ENCODE measurements around the gene ARL8A. TPM values are rescaled to one million over a fixed set of nuclear protein-coding genes. Genes with fewer than 3 reads are reported as not detected.

The ARL8A gene
- total and polyA plus RNA-seq, 2 experiments from 2014 or later, result 30.3 to 32.7 TPM

Small RNAs within 50 kb of the gene (small RNA-seq; reads per million reads assigned to genes)
- gene CRIP1P3 (ENCODE audit: low replicate concordance), result not detected

Other genes with a start within 250 kb of the ARL8A start
- gene LMOD1, start 198.2 kb downstream of the ARL8A start, total RNA-seq (2014; rRNA removed; shearing (Covaris generic)), result 0.82 and 1.7 TPM in 2 replicates
- gene LMOD1, start 198.2 kb downstream of the ARL8A start, polyA plus RNA-seq (2016; fragmentation: Nextera tagmentation; extraction: Ambion mirVana), result 0.74 and 1.0 TPM in 2 replicates
- 38.5 and 45.9 TPM in 2 replicates for gene TIMM17A, start 189.2 kb downstream of the ARL8A start, total RNA-seq (2014; rRNA removed; shearing (Covaris generic))
- 53.4 and 60.0 TPM in 2 replicates for gene TIMM17A, start 189.2 kb downstream of the ARL8A start, polyA plus RNA-seq (2016; fragmentation: Nextera tagmentation; extraction: Ambion mirVana)
- gene RNPEP, start 162.1 kb downstream of the ARL8A start, total RNA-seq (2014; rRNA removed; shearing (Covaris generic)), result 61.6 and 80.3 TPM in 2 replicates
- 32.1 and 35.0 TPM in 2 replicates for gene RNPEP, start 162.1 kb downstream of the ARL8A start, polyA plus RNA-seq (2016; fragmentation: Nextera tagmentation; extraction: Ambion mirVana)
- gene ELF3, start 134.2 kb downstream of the ARL8A start, total RNA-seq (2014; rRNA removed; shearing (Covaris generic)), result 13.0 and 19.5 TPM in 2 replicates
- gene ELF3, start 134.2 kb downstream of the ARL8A start, polyA plus RNA-seq (2016; fragmentation: Nextera tagmentation; extraction: Ambion mirVana), result 10.9 and 12.3 TPM in 2 replicates
- gene GPR37L1, start 21.8 kb downstream of the ARL8A start, total RNA-seq (2014; rRNA removed; shearing (Covaris generic)), result 0.21 TPM in 1 of 2 replicates, not detected in the other
- 0.08 and 0.19 TPM in 2 replicates for gene GPR37L1, start 21.8 kb downstream of the ARL8A start, polyA plus RNA-seq (2016; fragmentation: Nextera tagmentation; extraction: Ambion mirVana)
- gene PTPN7, start 15.9 kb upstream of the ARL8A start, total RNA-seq (2014; rRNA removed; shearing (Covaris generic)), result 0.12 TPM in 1 of 2 replicates, not detected in the other
- gene PTPN7, start 15.9 kb upstream of the ARL8A start, polyA plus RNA-seq (2016; fragmentation: Nextera tagmentation; extraction: Ambion mirVana), result 0.33 TPM in 1 of 2 replicates, not detected in the other
- gene LGR6, start 49.1 kb upstream of the ARL8A start, total RNA-seq (2014; rRNA removed; shearing (Covaris generic)), result 0.58 and 0.66 TPM in 2 replicates
- gene LGR6, start 49.1 kb upstream of the ARL8A start, polyA plus RNA-seq (2016; fragmentation: Nextera tagmentation; extraction: Ambion mirVana), result 0.89 and 0.96 TPM in 2 replicates
- 91.4 and 96.8 TPM in 2 replicates for gene UBE2T, start 197.2 kb upstream of the ARL8A start, total RNA-seq (2014; rRNA removed; shearing (Covaris generic))
- 127 and 136 TPM in 2 replicates for gene UBE2T, start 197.2 kb upstream of the ARL8A start, polyA plus RNA-seq (2016; fragmentation: Nextera tagmentation; extraction: Ambion mirVana)
- 13.8 and 29.2 TPM in 2 replicates for gene PPP1R12B, start 204.0 kb upstream of the ARL8A start, total RNA-seq (2014; rRNA removed; shearing (Covaris generic))
- 9.1 and 13.2 TPM in 2 replicates for gene PPP1R12B, start 204.0 kb upstream of the ARL8A start, polyA plus RNA-seq (2016; fragmentation: Nextera tagmentation; extraction: Ambion mirVana)